K562 (cell line): Measurements from ENCODE around the gene SPHKAP.

Experiments
- E4F1 ChIP-seq: fragments of 250-450 bp; sonication (Bioruptor Pico); IDR thresholded peaks from 2 replicates; pipeline ENCODE4 v1.5.0; 2021; ENCODE audit warnings: mild to moderate bottlenecking, borderline replicate concordance
- KAT7 ChIP-seq: sonication (generic); formaldehyde crosslinking; IDR thresholded peaks from 2 replicates; pipeline ENCODE4 v1.8.0; 2022; ENCODE audit warnings: missing genetic modification reagents, mild to moderate bottlenecking, borderline replicate concordance
- PCBP2 ChIP-seq: fragments of 200-400 bp; formaldehyde crosslinking; IDR thresholded peaks from 2 replicates; pipeline ENCODE4 v1.6.1; 2018; ENCODE audit warnings: low read length, low read depth, mild to moderate bottlenecking, moderate library complexity; ENCODE audit not compliant: poor library complexity, severe bottlenecking
- POLR2A ChIP-seq: fragments of 450-650 bp; conservative IDR thresholded peaks from 2 replicates; pipeline ENCODE4 v1.6.1; 2016
- ZNF184 ChIP-seq: sonication (generic); formaldehyde crosslinking; IDR thresholded peaks from 2 replicates; pipeline ENCODE4 v1.5.0; 2020; ENCODE audit warnings: missing genetic modification reagents

GRCh38 chr2:228037915-228038314, 143.6 kb downstream of the SPHKAP start:
- TF ChIP-seq ZNF184: no peak
- no peak for TF ChIP-seq PCBP2
- TF ChIP-seq KAT7 (CRISPR knock-in tag): no peak
- no peak for TF ChIP-seq POLR2A
- no peak for TF ChIP-seq E4F1 (CRISPR knock-in tag)
